GM12878 (cell line): Measurements from ENCODE around the gene C2orf66. TPM values are rescaled to one million over a fixed set of nuclear protein-coding genes. Genes with fewer than 3 reads are reported as not detected.

ENCODE experiments used
- ATAC-seq: fragments of 200-7000 bp; cut with Tn5 transposase; 3 replicates; pipeline ENCODE4 v1.9.1; 2020; ENCODE audit warnings: mild to moderate bottlenecking, moderate library complexity
- BruUV-seq: library from RNA; stranded (reverse); fragments of 400-500 nt; replicated peaks from 2 replicates; lab custom pipeline; 2021; lab: Mats Ljungman, UMichigan
- CTCF ChIA-PET: fragments of 300-600 bp; sonication (Branson Sonifier 250); formaldehyde crosslinking; extraction: SDS; loops from one replicate; lab custom pipeline; 2021; ENCODE audit warnings: inconsistent platforms; lab: Yijun Ruan, JAX
- POLR2A ChIA-PET: fragments of 350-600 bp; formaldehyde crosslinking; extraction: SDS; loops from one replicate; lab custom pipeline; 2021; ENCODE audit warnings: inconsistent platforms; lab: Charles Lee
- RAD21 ChIA-PET: fragments of 300-600 bp; sonication (Branson Sonifier 250); formaldehyde crosslinking; loops from one replicate; lab custom pipeline; 2023; ENCODE audit warnings: antibody characterized with exemption; ENCODE audit not compliant: unreplicated experiment; lab: Charles Lee
- SMC1A ChIA-PET: fragments of 300-600 bp; sonication (Branson Sonifier 250); formaldehyde crosslinking; loops from one replicate; lab custom pipeline; 2023; ENCODE audit not compliant: unreplicated experiment, uncharacterized antibody; lab: Charles Lee
- DNase-seq: peaks from one replicate; pipeline ENCODE4 v3.0.0-alpha.2; 2011; ENCODE audit warnings: low read depth, low spot score
- FAIRE-seq: peaks from 3 replicates; lab custom pipeline; 2011; peaks lifted over from hg19 to GRCh38; lab: Jason Lieb, UNC
- H2AFZ ChIP-seq: 2 replicates; pipeline ENCODE4 v1.6.0; 2011; ENCODE audit warnings: low read depth, low read length, control low read depth; ENCODE audit not compliant: control insufficient read depth
- H3K27ac ChIP-seq: 2 replicates; pipeline ENCODE4 v1.5.1; 2011; ENCODE audit warnings: control low read depth; ENCODE audit not compliant: control insufficient read depth, insufficient read depth
- H3K27me3 ChIP-seq, 2 experiments: replicated peaks in 1 of 2; 2 replicates each; pipeline versions ENCODE4 v1.6.0 to v1.6.1; 2011; ENCODE audit warnings: low read length in 1 of 2; ENCODE audit not compliant: control insufficient read depth in 2 of 2, insufficient read depth in 2 of 2
- H3K36me3 ChIP-seq, 2 experiments: 2 replicates each; pipeline ENCODE4 v1.5.1; 2011; ENCODE audit warnings: low read length in 1 of 2; ENCODE audit not compliant: control insufficient read depth in 2 of 2, insufficient read depth in 2 of 2
- H3K4me1 ChIP-seq: 2 replicates; pipeline ENCODE4 v1.6.1; 2011; ENCODE audit warnings: mild to moderate bottlenecking, low read length, moderate library complexity, mixed read lengths; ENCODE audit not compliant: control insufficient read depth, insufficient read depth
- H3K4me2 ChIP-seq: 2 replicates; pipeline ENCODE4 v1.6.0; 2011; ENCODE audit warnings: control low read depth; ENCODE audit not compliant: control insufficient read depth, insufficient read depth
- H3K4me3 ChIP-seq: fragments of 200-600 bp; sonication (generic); 2 replicates; pipeline ENCODE4 v1.5.1; 2016
- H3K79me2 ChIP-seq: 2 replicates; pipeline ENCODE4 v1.6.0; 2011; ENCODE audit warnings: low read length; ENCODE audit not compliant: control insufficient read depth, insufficient read depth
- H3K9ac ChIP-seq: 2 replicates; pipeline ENCODE4 v1.8.0; 2011; ENCODE audit warnings: low read length, control low read depth, mixed read lengths; ENCODE audit not compliant: control insufficient read depth, insufficient read depth
- H3K9me3 ChIP-seq: replicated peaks from 3 replicates; pipeline ENCODE4 v1.5.1; 2011; ENCODE audit warnings: mild to moderate bottlenecking, low read length; ENCODE audit not compliant: control insufficient read depth, insufficient read depth
- H4K20me1 ChIP-seq: 2 replicates; pipeline ENCODE4 v1.6.0; 2011; ENCODE audit not compliant: control insufficient read depth, insufficient read depth
- ASH2L ChIP-seq: fragments of 300-600, 200-600 bp; sonication (generic); IDR thresholded peaks from 2 replicates; pipeline ENCODE4 v1.6.1; 2017; ENCODE audit warnings: low read depth, mild to moderate bottlenecking, borderline replicate concordance
- BCL11A ChIP-seq: IDR thresholded peaks from 2 replicates; pipeline ENCODE4 v1.6.1; 2011; ENCODE audit warnings: low read depth, low read length
- CBX5 ChIP-seq: sonication (generic); IDR thresholded peaks from 2 replicates; pipeline ENCODE4 v1.6.1; 2016; ENCODE audit warnings: low read depth, moderate library complexity, mild to moderate bottlenecking, inconsistent platforms
- NR2C1 ChIP-seq: fragments of 450-650 bp; IDR thresholded peaks from 2 replicates; pipeline ENCODE4 v1.6.1; 2017; ENCODE audit warnings: antibody characterized with exemption, mild to moderate bottlenecking, moderate library complexity
- SUPT20H ChIP-seq: IDR thresholded peaks from 2 replicates; pipeline ENCODE4 v1.6.1; 2011; ENCODE audit warnings: low read depth, mild to moderate bottlenecking, low read length, moderate library complexity, borderline replicate concordance; ENCODE audit not compliant: control insufficient read depth
- USF2 ChIP-seq: IDR thresholded peaks from 2 replicates; pipeline ENCODE4 v1.6.1; 2011; ENCODE audit warnings: low read depth, low read length, improper control_type of control experiment, borderline replicate concordance
- ZBED1 ChIP-seq: IDR thresholded peaks from 2 replicates; pipeline ENCODE4 v1.6.1; 2016; ENCODE audit warnings: borderline replicate concordance
- ZNF207 ChIP-seq: fragments of 450-650 bp; IDR thresholded peaks from 2 replicates; pipeline ENCODE4 v1.6.1; 2014; ENCODE audit warnings: antibody characterized with exemption, mild to moderate bottlenecking, borderline replicate concordance
- ZNF217 ChIP-seq: fragments of 450-650 bp; IDR thresholded peaks from 2 replicates; pipeline ENCODE4 v1.6.1; 2017; ENCODE audit warnings: antibody characterized with exemption, mild to moderate bottlenecking
- ZNF274 ChIP-seq: IDR thresholded peaks from one replicate; pipeline ENCODE4 v1.8.0; 2011; ENCODE audit not compliant: insufficient read length, insufficient read depth
- WGBS: methylation state at CpG from one replicate; pipeline ENCODE4 v1.1.6; 2016; ENCODE audit warnings: low lambda C conversion rate; ENCODE audit not compliant: insufficient replicate concordance, insufficient coverage; ENCODE audit errors: missing lambda C conversion rate; 5-methylcytosine and 5-hydroxymethylcytosine counted together
- in situ Hi-C: fragments of 300-500 bp; cut with MboI; formaldehyde crosslinking; loops from 9 replicates; pipeline ENCODE4 v1.14.3; 2018; ENCODE audit warnings: mixed read lengths
- intact Hi-C: fragments of 100-400 bp; cut with micrococcal nuclease; formaldehyde crosslinking; loops from one replicate; pipeline ENCODE4 v1.14.2; 2022; ENCODE audit not compliant: unreplicated experiment
- polyA plus RNA-seq, 11 experiments: library from polyadenylated mRNA; depleted of rRNA in 4 of 11; unstranded in 6 of 11; stranded (reverse) in 5 of 11; fragments of >200 nt; fragmentation: Nextera tagmentation in 4 of 11; fragmentation: Illumina TruSeq in 1 of 11; extraction: Ambion mirVana in 4 of 11; extraction: Trizol in 1 of 11; gene quantifications; 1 replicate in 1 of 11; 2 replicates in 10 of 11; pipeline versions ENCODE4 v1.2.1 to v1.2.3, GENCODE V29; 2011 to 2016; ENCODE audit warnings: inconsistent platforms in 2 of 11, missing spikeins in 2 of 11, low read depth in 1 of 11
- total RNA-seq, 4 experiments: library from RNA; depleted of rRNA in 3 of 4; stranded (reverse); fragments of >200 nt in 3 of 4; fragmentation: Illumina TruSeq in 1 of 4; extraction: Trizol in 1 of 4; gene quantifications; 2 replicates each; pipeline versions ENCODE4 v1.2.1 to v1.2.3, GENCODE V29; 2013 to 2021
- TF ChIP-seq, protein P1 (sequence below): IDR thresholded peaks from 2 replicates; pipeline ENCODE4 v1.6.1; 2011; ENCODE audit warnings: low read depth, mild to moderate bottlenecking, low read length, moderate library complexity, borderline replicate concordance; ENCODE audit errors: extremely low read depth

Gene C2orf66
- total and polyA plus RNA-seq, 10 of the 15 experiments (the other 5 are each of a cell fraction or from before 2014, with no cell fraction given), result 0.04 to 0.10 (median 0.07) TPM; not detected in 7

DNA sequence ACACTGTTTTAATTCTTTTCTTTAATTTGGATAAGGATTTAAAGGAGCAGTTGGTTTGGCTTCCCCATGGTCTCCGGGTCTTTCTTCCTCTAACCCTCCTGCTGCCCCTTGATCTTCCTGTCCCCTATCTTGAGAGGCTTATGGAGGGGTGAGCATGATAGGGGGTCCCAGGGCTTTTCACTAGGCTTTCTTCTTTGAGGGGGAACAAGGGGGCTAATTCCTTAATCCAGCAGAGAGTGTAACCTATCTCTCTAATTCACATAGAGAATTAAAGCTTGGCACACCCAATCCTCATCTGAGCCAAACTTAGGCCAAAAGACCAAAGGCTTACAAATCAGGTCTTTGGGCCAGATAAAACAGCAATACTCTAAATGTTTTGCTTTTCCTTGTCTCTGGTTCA lies 21.5 kb upstream of the C2orf66 start (continued):
- no peak for TF ChIP-seq ASH2L

GRCh38 chr2:196827356-196827755 lies 18.2 kb upstream of the C2orf66 start:
- no peak overlapping the region for H3K4me3 ChIP-seq
- H3K4me2 ChIP-seq, result no peak overlapping the region
- no peak overlapping the region for H2AFZ ChIP-seq
- H3K27ac ChIP-seq, result no peak overlapping the region
- TF ChIP-seq BCL11A (no peak), ZNF207 (no peak), ZBED1 (no peak), USF2 (no peak), SUPT20H (no peak), CBX5 (no peak), ZNF217 (no peak), ZNF274 (no peak), NR2C1 (no peak)
- TF ChIP-seq, protein P1, sequence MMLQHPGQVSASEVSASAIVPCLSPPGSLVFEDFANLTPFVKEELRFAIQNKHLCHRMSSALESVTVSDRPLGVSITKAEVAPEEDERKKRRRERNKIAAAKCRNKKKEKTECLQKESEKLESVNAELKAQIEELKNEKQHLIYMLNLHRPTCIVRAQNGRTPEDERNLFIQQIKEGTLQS, result no peak
- no peaks in the 10 kb centered on the region for H3K79me2 ChIP-seq
- intact Hi-C loops, result no loop called here
- H3K36me3 ChIP-seq, result no peaks in the 10 kb centered on the region
- DNase-seq (no peak), ATAC-seq (peak; percentile 22; the same call in 1 of the 3 replicates), FAIRE-seq (no peak)
- H3K4me1 ChIP-seq, result no peaks in the 10 kb centered on the region
- BruUV-seq, result no TSS peak
- no peaks in the 10 kb centered on the region for H4K20me1 ChIP-seq
- ChIA-PET RAD21 (interaction anchor here (0.5 kb wide), 1 partner anchor 603 kb away, joined by 3 read pairs; no protein-coding TSS in a partner anchor), SMC1A (interaction anchor here (0.7 kb wide), 1 partner anchor 210 kb away, joined by 3 read pairs; no protein-coding TSS in a partner anchor), POLR2A (no interaction called here), CTCF (no interaction called here)
- in situ Hi-C loops, result no loop called here
- no peaks in the 10 kb centered on the region for H3K9me3 ChIP-seq
- 63% methylated on average over 2 of the region's 2 CpGs for WGBS
- no peaks in the 10 kb centered on the region for H3K27me3 ChIP-seq
- no peak overlapping the region for H3K9ac ChIP-seq
